SK-N-MC (cell line): ENCODE measurements around the gene CCDC190.

ENCODE experiments used
- EZH2 ChIP-seq: fragments of 200-600 bp; sonication (generic); IDR thresholded peaks from one replicate; pipeline ENCODE4 v1.6.1; 2017; ENCODE audit warnings: antibody characterized with exemption
- FOXP2 ChIP-seq: optimal IDR thresholded peaks from 2 replicates; pipeline ENCODE3; 2011; ENCODE audit warnings: mild to moderate bottlenecking, moderate library complexity; ENCODE audit not compliant: insufficient read depth; ENCODE audit errors: extremely low read length, control extremely low read depth
- POLR2AphosphoS5 ChIP-seq: IDR thresholded peaks from 2 replicates; pipeline ENCODE4 v1.6.1; 2012; ENCODE audit warnings: mild to moderate bottlenecking, low read depth, low read length, borderline replicate concordance

GRCh38 chr1:162885265-162885664 lies 24.3 kb upstream of the CCDC190 start:
- TF ChIP-seq POLR2AphosphoS5 (no peak), EZH2 (no peak), FOXP2 (no peak)
